Measurements from ENCODE around the gene NEK5.
"Not testable (repeated sequence)": the region's sequence is repeated elsewhere in the genome, so short reads cannot be mapped to it uniquely, and the experiment has no call there.

NEK5 gene

GRCh38 chr13:52165411-52165810 lies 36.5 kb upstream of the NEK5 start:
- TF ChIP-seq, protein P1, sequence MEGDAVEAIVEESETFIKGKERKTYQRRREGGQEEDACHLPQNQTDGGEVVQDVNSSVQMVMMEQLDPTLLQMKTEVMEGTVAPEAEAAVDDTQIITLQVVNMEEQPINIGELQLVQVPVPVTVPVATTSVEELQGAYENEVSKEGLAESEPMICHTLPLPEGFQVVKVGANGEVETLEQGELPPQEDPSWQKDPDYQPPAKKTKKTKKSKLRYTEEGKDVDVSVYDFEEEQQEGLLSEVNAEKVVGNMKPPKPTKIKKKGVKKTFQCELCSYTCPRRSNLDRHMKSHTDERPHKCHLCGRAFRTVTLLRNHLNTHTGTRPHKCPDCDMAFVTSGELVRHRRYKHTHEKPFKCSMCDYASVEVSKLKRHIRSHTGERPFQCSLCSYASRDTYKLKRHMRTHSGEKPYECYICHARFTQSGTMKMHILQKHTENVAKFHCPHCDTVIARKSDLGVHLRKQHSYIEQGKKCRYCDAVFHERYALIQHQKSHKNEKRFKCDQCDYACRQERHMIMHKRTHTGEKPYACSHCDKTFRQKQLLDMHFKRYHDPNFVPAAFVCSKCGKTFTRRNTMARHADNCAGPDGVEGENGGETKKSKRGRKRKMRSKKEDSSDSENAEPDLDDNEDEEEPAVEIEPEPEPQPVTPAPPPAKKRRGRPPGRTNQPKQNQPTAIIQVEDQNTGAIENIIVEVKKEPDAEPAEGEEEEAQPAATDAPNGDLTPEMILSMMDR (conservative IDR thresholded peaks at IDR 0.05; ENCODE audit: low read depth), result no peak
- no peak for DNase-seq (ENCODE audit: low spot score)
- ChIA-PET CTCF (interaction anchor here (0.8 kb wide), 1 partner anchor 475 kb away, joined by 3 read pairs; no protein-coding TSS in a partner anchor), POLR2A (ENCODE audit: low non-redundant PET) (no interaction called here)
- H3K27ac ChIP-seq, result no peak overlapping the region

- ChIA-PET CTCF (interaction anchor here (0.8 kb wide), 1 partner anchor 475 kb away, joined by 3 read pairs; no protein-coding TSS in a partner anchor), POLR2A (ENCODE audit: low non-redundant PET) (no interaction called here)
- DNase-seq (ENCODE audit: low spot score), result no peak
- H3K27ac ChIP-seq, result no peak overlapping the region
- TF ChIP-seq, protein P1 (conservative IDR thresholded peaks at IDR 0.05; ENCODE audit: low read depth), result no peak
Observed at GRCh38 chr13:52164989-52165388, 36.1 kb upstream of the NEK5 start.

DNA sequence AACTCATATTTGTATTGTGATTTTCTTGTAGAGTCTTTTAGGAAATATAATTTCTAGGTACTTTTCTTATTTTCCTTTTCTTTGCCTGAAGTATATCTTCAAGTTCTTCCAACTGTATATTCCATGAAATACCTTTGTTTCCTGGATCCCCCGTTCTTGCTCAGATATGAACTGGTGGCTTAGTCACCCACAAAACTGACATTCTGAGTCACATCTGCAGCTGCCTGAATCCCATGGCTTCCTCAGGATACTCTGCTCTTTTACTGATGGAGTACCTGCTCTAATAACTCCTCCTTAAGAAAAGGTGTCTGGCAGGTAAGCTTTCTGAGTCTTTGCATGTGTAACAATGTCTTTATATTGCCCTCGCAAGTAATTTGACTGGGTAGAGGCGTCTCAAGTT lies 35.0 kb upstream of the NEK5 start:
- H3K27ac ChIP-seq; DNase-seq (ENCODE audit: low spot score); POLR2A ChIA-PET (ENCODE audit: low non-redundant PET); CTCF ChIA-PET: not testable (repeated sequence)

DNA sequence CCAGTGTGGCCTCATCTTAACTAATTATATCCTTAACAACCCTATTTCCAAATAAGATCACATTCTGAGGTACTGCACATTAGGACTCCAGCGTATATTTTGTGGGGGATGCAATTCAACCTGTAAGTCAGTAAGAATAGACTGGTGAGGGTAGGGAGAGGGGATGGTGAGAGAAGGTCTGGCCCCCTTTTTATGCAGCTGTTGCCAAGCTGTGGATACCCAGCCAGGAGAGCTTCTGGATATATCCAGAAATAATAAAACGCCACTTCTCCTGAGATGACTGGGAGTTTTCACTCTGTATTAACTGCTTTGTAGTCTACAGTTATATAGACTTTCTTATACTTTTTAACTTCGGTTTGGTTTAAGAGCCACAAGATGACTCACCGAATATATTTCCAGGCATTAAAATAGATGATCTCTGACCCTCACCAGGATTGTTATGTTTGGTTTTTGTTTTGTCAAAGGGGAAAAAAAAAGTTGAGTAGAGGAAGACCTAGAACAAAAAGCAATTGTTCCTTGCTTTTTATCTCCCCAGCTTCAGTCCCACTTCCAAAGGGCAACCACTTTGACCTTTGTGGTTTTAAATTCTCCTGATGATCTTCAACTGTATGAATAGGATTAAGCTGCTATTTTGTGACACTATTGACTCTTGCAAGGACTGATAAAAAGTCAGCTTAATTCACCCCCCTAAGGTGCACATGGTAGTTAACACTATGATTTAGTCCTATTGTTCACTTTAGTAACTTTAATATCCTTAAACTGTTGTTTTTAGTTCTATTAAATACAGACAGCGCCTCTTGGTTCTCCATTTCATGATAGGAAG lies 33.6 kb upstream of the NEK5 start:
- no peak overlapping the region for H3K27ac ChIP-seq
- POLR2A ChIA-PET (ENCODE audit: low non-redundant PET), result no interaction called here
- DNase-seq (ENCODE audit: low spot score), result no peak
- CTCF ChIA-PET, result no interaction called here
- TF ChIP-seq, protein P1 (conservative IDR thresholded peaks at IDR 0.05; ENCODE audit: low read depth), result no peak

DNA sequence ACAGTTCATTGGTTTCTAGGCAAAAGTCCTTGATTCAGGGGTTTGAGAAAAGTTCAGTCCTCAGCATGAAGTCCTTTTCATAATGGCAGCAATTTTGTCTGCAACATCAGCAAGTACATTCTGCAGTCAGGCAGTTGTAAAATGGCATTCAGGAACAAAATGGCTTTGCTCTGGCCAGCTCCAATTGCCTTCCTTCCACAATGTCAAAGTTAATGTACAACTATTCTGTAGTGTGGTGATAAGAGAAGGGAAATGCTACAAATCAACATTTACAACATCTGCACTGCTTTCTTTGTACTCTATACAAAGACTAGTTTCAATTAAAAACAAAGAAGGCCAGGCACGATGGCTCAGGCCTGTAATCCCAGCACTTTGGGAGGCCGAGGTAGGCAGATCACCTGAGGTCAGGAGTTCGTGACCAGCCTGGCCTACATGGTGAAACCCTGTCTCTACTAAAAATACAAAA lies 32.3 kb upstream of the NEK5 start:
- no peak overlapping the region for H3K27ac ChIP-seq
- POLR2A ChIA-PET (ENCODE audit: low non-redundant PET), result no interaction called here
- CTCF ChIA-PET, result no interaction called here
- no peak for DNase-seq (ENCODE audit: low spot score)
- TF ChIP-seq, protein P1 (conservative IDR thresholded peaks at IDR 0.05; ENCODE audit: low read depth), result no peak

GRCh38 chr13:52160506-52160905 lies 31.6 kb upstream of the NEK5 start:
- TF ChIP-seq, protein P1 (conservative IDR thresholded peaks at IDR 0.05; ENCODE audit: low read depth), result no peak
- CTCF ChIA-PET, result interaction anchor here (0.7 kb wide), 1 partner anchor 290 kb away, joined by 4 read pairs; the partner anchor contains the start of gene VPS36
- POLR2A ChIA-PET (ENCODE audit: low non-redundant PET), result no interaction called here
- H3K27ac ChIP-seq, result no peak overlapping the region
- no peak for DNase-seq (ENCODE audit: low spot score)

DNA sequence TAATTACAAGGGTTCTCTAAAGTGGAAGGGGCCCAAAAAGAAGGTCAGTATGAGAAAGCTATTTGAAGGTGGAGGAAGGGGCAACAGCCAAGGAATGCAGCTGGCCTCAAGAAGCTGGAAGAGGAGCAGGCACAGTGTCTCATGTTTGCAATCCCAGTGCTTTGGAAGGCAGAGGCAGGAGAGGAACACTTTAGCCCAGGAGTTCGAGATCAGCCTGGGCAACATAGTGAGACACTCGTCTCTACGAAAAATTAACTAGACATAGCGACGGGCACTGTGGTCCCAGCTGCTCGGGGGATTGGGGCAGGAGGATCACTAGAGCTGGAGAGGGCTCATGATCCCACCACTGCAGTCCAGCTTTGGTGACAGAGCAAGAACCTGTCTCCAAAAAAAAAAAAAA lies 31.2 kb upstream of the NEK5 start:
- no peak for DNase-seq (ENCODE audit: low spot score)
- ChIA-PET POLR2A (ENCODE audit: low non-redundant PET) (no interaction called here), CTCF (interaction anchor here (1.5 kb wide), 1 partner anchor 291 kb away, joined by 4 read pairs; no protein-coding TSS in a partner anchor)
- no peak overlapping the region for H3K27ac ChIP-seq
- TF ChIP-seq, protein P1 (conservative IDR thresholded peaks at IDR 0.05; ENCODE audit: low read depth), result no peak

Data from RWPE1 (cell line).